Kidney tubule cell (primary cell): Measurements from ENCODE around the gene POU2F2.

Experiments
- DNase-seq: peaks from one replicate; pipeline ENCODE4 v3.0.0-alpha.2; 2018; ENCODE audit warnings: low spot score

POU2F2 gene

GRCh38 chr19:42154471-42155323 lies 22.5 kb upstream of the POU2F2 start:
- DNase-seq, result no peak

- DNase-seq, result no peak
Measured at GRCh38 chr19:42153672-42154433, 21.6 kb upstream of the POU2F2 start.

GRCh38 chr19:42152910-42153671 lies 20.8 kb upstream of the POU2F2 start:
- no peak for DNase-seq

GRCh38 chr19:42151782-42152684 lies 19.8 kb upstream of the POU2F2 start:
- DNase-seq, result no peak

GRCh38 chr19:42150911-42151361 lies 18.7 kb upstream of the POU2F2 start:
- DNase-seq, result no peak

- DNase-seq, result no peak
Measured at GRCh38 chr19:42150364-42150763, 18.1 kb upstream of the POU2F2 start.

GRCh38 chr19:42149447-42150202 lies 17.4 kb upstream of the POU2F2 start:
- DNase-seq, result no peak

GRCh38 chr19:42148266-42148665 lies 16.0 kb upstream of the POU2F2 start:
- DNase-seq, result no peak

GRCh38 chr19:42143341-42144234 lies 11.3 kb upstream of the POU2F2 start:
- peak; percentile 13 for DNase-seq

- DNase-seq, result peak; percentile 65
Measured at GRCh38 chr19:42140125-42140754, 8.0 kb upstream of the POU2F2 start.

GRCh38 chr19:42134535-42135070 lies 2.4 kb upstream of the POU2F2 start:
- no peak for DNase-seq

GRCh38 chr19:42132851-42133528 lies 744 bp upstream of the POU2F2 start:
- DNase-seq, result peak; percentile 61

GRCh38 chr19:42131149-42132029 lies 857 bp downstream of the POU2F2 start:
- no peak for DNase-seq

GRCh38 chr19:42130254-42130573 lies 2.0 kb downstream of the POU2F2 start:
- no peak for DNase-seq

- DNase-seq, result no peak
Measured at GRCh38 chr19:42129399-42130253, 2.6 kb downstream of the POU2F2 start.

GRCh38 chr19:42126574-42126973 lies 5.7 kb downstream of the POU2F2 start:
- DNase-seq, result no peak
